Measurements from ENCODE around the gene RASL11A.

- TF ChIP-seq ARNTL (CRISPR knock-in tag; IDR thresholded peaks at IDR 0.05; ENCODE audit: borderline replicate concordance, low read depth): no peak
- TF ChIP-seq ZFP3 (CRISPR knock-in tag; IDR thresholded peaks at IDR 0.05): no peak
- TF ChIP-seq, protein P1, sequence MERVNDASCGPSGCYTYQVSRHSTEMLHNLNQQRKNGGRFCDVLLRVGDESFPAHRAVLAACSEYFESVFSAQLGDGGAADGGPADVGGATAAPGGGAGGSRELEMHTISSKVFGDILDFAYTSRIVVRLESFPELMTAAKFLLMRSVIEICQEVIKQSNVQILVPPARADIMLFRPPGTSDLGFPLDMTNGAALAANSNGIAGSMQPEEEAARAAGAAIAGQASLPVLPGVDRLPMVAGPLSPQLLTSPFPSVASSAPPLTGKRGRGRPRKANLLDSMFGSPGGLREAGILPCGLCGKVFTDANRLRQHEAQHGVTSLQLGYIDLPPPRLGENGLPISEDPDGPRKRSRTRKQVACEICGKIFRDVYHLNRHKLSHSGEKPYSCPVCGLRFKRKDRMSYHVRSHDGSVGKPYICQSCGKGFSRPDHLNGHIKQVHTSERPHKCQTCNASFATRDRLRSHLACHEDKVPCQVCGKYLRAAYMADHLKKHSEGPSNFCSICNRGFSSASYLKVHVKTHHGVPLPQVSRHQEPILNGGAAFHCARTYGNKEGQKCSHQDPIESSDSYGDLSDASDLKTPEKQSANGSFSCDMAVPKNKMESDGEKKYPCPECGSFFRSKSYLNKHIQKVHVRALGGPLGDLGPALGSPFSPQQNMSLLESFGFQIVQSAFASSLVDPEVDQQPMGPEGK (CRISPR knock-in tag; IDR thresholded peaks at IDR 0.05; ENCODE audit: borderline replicate concordance): no peak
- TF ChIP-seq TCF4 (CRISPR knock-in tag; IDR thresholded peaks at IDR 0.05; ENCODE audit: borderline replicate concordance): no peak
- no peak for TF ChIP-seq BACH2 (CRISPR knock-in tag; IDR thresholded peaks at IDR 0.05; ENCODE audit: borderline replicate concordance)
- no peak for TF ChIP-seq ZNF8 (CRISPR knock-in tag; IDR thresholded peaks at IDR 0.05)
- TF ChIP-seq ZNF70 (CRISPR knock-in tag; IDR thresholded peaks at IDR 0.05): no peak
- TF ChIP-seq GLIS3 (CRISPR knock-in tag; IDR thresholded peaks at IDR 0.05): no peak
- no peak for TF ChIP-seq POU6F1 (CRISPR knock-in tag; IDR thresholded peaks at IDR 0.05; ENCODE audit: borderline replicate concordance, low read depth)
Measured at GRCh38 chr13:27311518-27312210, 41.0 kb downstream of the RASL11A start.

Data from SK-N-SH treated with all-trans-retinoic acid at 6 μM for 48 hours (cell line).